GM23248 (cell line): Measurements from ENCODE around the gene CMYA5.

Experiments
- EZH2 ChIP-seq: fragments of 200-600 bp; sonication (generic); IDR thresholded peaks from 2 replicates; pipeline ENCODE4 v1.6.1; 2018; ENCODE audit warnings: antibody characterized with exemption, mild to moderate bottlenecking; ENCODE audit not compliant: insufficient read depth, poor library complexity, severe bottlenecking
- EZH2phosphoT487 ChIP-seq: fragments of 200-600 bp; sonication (generic); IDR thresholded peaks from 2 replicates; pipeline ENCODE4 v1.6.1; 2018; ENCODE audit warnings: antibody characterized with exemption, moderate library complexity, mild to moderate bottlenecking, low read depth; ENCODE audit not compliant: insufficient read depth

GRCh38 chr5:79844571-79844970, 154.9 kb downstream of the CMYA5 start:
- TF ChIP-seq EZH2phosphoT487 (no peak), EZH2 (no peak)
